OCI-LY3 (cell line): Measurements from ENCODE around the gene OR13C8.

Experiments used
- CTCF ChIP-seq: fragments of 200-600, 300-600 bp; sonication (generic); IDR thresholded peaks from 2 replicates; pipeline ENCODE4 v1.5.1; 2014; ENCODE audit warnings: antibody characterized with exemption, low read length, low read depth
- EZH2phosphoT487 ChIP-seq: fragments of 200-600 bp; shearing (Covaris generic); IDR thresholded peaks from 2 replicates; pipeline ENCODE4 v1.6.1; 2018; ENCODE audit warnings: antibody characterized with exemption, mixed run types, low read depth

- TF ChIP-seq CTCF (no peak), EZH2phosphoT487 (no peak)
These were observed 8.3 kb downstream of the OR13C8 start for GRCh38 chr9:104577263-104577662.
